Colon (tissue), 2 donors: ENCODE measurements around the gene MRPL57.
"Not testable (repeated sequence)": the region's sequence is repeated elsewhere in the genome, so short reads cannot be mapped to it uniquely, and the experiment has no call there.

Experiments
- FAIRE-seq: peaks from 2 replicates; lab custom pipeline; 2012; peaks lifted over from hg19 to GRCh38; lab: Jason Lieb, UNC
- donor health status: control.
- donor health status: control.

MRPL57 gene

DNA sequence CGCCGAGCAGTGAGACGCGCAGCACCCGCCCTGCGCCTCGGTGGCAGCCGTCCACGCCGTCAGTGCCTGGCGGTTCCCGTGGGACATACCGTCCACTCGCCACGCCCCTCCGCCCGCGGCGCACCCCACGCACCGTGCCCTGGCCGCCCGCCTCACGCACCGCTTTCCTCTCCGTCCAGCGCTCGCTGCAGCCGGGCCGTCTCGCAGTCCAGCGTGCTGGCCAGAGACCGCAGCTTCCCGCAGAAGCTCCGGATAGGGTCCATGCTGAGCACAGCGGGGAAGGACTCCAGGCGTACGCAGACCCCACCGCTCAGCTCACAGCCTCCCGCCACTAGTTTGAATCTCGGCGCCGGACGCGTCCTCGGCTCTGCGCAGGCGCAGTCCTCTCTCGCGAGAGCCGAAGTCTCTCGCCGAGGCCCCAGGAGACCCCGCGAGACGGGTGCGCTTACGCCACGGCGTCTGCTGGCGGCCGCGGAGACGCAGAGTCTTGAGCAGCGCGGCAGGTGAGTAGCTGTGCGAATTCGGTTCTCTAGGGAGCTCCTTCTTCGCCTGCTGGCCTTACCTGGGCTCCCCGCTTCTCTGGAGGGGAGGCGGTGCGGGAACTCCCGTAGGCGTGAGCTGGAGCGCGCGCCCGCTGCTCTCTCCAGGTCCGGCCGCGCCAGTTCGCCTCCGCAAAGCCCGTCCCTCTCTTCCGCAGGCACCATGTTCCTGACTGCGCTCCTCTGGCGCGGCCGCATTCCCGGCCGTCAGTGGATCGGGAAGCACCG lies at the start of gene MRPL57, which contains the start of gene SKA3:
Gene MRPL57, plus strand, starts transcription at position 444 of the 767 bp plus-strand sequence. Its CDS starts 259 bp downstream, at position 703.
Gene SKA3, minus strand, starts transcription at position 338 of the 767 bp plus-strand sequence. Its CDS starts 75 bp downstream, at position 263.
- FAIRE-seq, result no peak

DNA sequence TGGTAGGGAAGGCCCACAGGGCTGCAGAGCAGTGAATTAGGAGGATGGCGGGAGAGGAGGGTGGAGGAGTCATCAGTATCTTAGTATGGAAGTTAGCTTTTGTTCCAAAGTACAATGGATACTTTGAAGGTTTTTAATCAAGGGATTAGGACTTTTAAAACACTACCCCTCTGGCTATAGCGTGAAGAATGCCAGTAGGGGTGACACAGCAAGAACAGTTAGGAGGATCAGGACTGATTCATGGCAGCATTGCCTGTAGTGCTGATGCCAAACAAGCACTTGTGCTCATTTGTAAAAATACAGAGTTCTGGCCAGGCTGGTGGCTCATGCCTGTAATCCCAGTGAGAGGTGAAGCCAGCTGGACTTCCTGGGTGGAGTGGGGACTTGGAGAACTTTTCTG lies 46.3 kb upstream of the MRPL57 start:
- FAIRE-seq, result no peak

DNA sequence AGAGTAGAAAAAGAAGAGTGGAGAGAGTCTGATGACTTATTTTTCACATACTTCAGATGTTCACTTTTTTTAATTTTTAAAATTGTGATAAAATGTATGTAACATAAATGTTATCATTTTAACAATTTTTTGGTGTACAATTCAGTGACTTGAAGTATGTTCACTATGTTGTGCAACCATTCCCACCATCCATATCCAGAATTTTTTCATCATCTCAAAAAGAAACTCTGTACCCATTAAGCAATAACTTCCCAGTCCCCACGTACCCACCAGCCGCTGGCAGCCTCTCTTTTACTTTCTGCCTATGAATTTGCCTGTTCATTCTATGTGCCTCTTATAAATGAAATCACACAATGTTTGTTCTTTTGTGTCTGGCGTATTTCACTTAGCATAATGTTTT lies 43.4 kb upstream of the MRPL57 start:
- FAIRE-seq, result no peak

DNA sequence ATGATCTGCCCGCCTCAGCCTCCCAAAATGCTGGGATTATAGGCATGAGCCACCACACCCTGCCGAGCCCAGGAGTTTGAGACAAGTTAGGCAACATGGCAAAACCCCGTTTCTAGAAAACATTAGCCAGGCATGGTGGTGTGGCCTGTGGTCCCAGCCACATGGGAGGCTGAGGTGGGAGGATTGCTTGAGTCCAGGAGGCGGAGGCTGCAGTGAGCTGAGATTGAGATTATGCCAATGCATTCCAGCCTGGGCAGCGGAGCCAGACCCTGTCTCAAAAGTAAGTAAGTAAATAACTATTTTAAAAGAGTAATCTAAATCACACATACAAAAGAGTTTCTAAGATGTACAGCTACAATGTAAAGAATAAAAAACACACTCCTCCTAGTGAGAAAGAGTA lies 42.0 kb upstream of the MRPL57 start:
- FAIRE-seq, result no peak

DNA sequence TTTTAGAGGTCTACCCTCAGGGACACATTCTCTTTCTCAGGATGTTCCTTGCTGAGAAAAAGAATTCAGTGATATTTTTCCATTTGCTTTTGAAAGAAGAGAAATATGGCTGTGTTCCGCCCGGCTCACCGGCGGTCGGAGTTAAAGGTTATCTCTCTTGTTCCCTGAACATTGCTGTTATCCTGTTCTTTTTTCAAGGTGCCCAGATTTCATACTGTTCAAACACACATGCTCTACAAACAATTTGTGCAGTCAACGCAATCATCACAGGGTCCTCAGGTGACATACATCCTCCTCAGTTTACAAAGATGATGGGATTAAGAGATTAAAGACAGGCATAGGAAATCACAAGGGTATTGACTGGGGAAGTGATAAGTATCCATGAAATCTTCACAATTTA lies 40.6 kb upstream of the MRPL57 start:
- FAIRE-seq, result not testable (repeated sequence)

DNA sequence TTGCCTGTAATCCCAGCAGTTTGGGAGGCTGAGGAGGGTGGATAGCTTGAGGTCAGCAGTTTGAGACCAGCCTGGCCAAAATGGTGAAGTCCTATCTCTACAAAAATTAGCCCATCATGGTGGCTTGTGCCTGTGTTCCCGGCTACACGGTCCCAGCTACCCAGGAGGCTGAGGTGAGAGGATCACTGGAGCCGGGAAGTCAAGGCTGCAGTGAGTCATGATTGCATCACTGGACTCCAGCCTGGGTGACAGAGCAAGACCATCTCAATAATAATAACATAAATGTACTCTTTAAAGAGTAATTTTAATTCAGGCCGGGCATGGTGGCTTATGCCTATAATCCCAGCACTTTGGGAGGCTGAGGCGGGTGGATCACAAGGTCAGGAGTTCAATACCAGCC lies 38.8 kb upstream of the MRPL57 start:
- FAIRE-seq, result no peak

DNA sequence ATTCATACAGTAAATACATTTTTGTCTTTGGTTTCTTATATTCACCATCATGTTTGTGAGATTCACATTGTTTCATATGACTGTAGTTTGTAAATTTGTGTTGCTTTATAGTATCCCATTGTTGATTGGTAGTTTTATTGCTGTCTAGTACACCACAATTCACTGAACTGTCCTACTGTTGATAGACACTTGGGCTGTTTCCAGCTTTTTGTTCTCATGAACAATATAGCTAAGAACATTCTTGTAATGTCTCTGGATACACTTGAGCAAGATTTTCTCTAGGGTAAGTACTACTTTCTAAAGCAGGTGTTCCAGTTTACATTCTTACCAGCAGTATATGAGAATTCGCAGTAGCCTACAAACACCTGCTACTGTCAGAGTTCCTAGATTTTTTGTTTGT lies 37.9 kb upstream of the MRPL57 start:
- FAIRE-seq, result no peak

DNA sequence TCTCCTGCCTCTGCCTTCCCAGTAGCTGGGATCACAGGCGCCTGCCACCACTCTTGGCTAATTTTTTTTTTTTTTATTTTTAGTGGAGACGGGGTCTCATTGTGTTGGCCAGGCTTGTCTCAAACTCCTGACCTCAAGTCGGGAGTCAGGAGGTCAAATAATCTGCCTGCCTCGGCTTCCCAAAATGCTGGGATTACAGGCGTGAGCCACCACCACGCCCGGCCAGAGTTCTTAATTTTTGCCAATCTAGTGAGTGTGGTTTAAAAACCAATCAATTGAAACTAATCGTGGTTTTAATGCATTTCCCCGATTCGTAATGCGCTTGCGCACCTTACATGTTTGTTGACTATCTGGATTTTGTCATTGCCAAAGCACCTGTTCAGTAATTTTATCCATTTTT lies 37.1 kb upstream of the MRPL57 start:
- no peak for FAIRE-seq

DNA sequence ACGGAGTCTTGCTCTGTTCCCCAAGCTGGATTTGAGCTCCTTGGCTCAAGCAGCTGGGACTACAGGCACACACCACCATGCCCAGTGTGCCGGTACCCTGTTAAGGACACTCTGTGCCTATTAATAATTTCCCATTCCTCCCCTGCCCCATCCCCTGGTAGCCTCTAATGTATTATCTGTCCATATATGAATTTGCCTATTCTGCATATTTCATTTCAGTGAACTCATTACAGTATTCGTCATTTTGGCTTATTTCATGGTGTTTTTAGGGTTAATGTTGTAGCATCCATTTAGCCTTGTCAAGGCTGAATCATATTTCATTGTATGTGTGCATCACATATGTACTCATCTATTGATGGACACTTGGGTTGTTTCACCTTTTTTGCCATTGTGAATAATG lies 33.7 kb upstream of the MRPL57 start:
- no peak for FAIRE-seq

DNA sequence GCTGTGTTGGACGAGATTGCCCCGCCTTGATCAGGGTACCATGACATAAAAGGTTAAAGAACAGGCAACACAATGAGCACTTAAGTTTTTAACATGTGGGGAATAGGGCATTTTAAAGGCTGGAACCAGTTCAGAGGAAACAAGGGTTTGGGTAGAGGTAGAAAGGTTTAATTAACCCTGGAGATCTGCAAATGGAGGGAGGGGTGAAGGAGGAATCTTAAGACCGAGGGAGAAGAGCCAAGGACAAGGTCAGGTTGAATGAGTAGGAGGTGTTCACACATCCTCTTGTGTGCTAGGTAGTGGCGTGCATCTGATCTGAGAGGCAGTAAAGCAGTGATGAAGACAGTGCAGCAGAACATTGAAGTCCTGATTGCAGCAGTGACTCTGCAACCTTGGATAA lies 28.6 kb upstream of the MRPL57 start:
- no peak for FAIRE-seq

DNA sequence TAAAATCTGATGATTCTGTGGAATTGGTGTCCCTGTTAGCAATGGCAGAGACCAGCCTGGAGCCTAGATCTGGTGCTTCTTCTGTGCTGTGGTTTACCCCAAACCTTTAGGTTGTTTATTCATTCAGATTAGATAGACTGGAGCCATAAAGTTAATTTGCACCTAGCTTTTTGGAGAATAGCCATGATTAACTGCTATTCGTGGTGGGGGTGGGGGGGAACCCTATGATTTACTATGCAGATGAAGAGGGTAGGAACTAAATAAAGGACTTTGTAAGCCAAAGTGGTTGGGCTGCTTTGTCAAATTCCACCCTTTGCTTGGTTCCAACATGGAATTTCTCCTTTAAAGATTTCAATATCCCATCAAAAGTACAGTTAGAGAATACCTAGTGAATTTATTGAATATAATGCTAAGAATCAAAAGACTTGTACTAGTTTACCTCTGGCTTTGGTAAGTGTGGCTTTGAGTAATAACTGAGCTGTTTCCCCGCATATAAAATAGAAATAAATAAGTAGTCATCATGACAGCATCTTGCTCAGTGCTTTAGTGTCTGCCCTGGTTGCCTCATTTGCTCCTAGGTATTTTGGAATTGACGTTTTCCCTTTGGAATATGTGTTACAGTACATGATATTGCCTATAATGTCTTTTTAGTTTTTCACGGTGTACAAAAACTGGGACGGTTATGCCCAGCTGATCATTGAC lies 27.8 kb upstream of the MRPL57 start:
- no peak for FAIRE-seq

DNA sequence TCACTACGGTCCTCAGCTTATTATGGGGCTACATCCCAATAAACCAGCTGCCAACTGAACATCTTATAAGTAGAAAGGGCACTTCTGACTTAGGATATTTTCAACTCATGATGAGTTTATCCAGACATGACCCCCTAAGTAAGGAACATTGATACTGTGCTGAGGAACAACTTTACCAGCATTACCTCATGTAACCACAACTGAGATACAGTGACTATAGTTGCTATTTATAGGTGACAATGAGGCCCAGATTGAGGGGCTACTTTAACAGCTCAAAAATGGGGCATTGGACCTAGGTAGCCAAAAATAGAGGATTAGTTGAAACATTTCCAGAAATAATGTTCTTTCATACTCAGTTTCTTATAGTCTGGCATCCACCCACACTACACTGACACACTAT lies 26.9 kb upstream of the MRPL57 start:
- no peak for FAIRE-seq

DNA sequence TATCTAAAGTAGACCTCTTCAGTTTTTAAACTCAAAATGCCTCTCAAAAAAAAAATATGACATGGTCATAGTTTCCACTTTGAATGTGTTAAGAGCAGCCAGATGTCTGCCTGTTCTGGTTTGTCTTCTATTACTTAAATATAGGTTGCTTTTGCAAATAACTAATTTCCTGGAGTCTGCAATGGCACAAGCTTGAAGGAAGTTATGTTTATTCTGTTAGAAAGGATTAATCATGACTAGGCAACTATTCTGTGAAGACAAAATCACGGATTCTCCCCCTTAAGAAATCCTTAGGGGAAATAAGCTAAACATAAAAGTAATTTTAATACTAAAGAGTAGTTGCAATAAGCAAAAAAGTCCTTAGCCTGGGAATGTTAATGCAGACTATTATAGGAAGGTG lies 26.4 kb upstream of the MRPL57 start:
- FAIRE-seq, result no peak

DNA sequence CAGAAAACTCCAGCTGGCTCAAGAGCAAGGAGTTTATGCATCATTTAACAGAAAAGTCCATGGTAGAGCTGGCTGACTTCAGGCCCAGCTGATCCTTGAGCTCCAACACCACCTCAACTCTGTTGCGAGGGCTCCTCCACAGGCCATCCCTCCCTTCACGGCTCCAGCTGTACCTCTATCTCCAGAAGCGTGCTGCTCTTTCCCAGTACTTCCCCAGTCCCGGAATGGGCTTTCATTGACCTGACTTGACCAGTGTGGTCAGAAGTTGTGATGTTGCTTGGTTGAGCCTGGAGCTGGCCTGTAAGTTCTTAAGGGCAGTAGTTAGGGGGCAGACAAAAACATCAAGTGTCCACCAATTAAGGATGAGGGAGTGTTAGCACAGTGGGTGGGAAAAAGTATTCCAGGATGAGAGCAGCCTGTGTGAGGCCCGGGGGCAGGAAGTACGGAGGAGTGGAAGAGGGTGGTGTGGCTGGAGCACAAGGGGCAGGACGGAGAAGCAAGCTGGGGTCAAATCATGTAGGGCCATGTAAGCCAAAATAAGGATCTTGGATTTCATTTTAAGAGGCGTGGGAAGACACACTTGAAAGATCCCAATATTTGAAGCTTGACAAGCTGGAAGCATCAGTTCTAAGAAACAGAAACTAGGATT lies 24.1 kb upstream of the MRPL57 start:
- FAIRE-seq, result no peak

DNA sequence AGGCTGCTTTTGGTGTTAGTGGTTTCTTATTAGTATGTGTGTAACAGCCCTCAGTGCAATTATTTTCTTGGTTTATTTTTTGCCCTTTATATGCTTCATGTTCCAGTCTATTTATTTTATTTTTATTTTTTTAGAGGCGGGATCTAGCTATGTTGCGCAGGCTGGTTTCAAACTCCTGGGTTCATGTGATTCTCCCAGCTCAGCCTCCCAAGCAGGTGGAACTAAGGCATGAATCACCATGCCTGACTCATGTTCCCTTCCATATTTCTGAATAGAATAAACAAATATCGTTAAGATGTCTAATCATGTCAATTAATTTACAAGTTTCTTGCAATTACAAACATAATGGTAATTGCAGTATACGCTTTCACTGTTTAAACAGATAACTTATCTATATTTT lies 11.8 kb upstream of the MRPL57 start:
- FAIRE-seq, result no peak

DNA sequence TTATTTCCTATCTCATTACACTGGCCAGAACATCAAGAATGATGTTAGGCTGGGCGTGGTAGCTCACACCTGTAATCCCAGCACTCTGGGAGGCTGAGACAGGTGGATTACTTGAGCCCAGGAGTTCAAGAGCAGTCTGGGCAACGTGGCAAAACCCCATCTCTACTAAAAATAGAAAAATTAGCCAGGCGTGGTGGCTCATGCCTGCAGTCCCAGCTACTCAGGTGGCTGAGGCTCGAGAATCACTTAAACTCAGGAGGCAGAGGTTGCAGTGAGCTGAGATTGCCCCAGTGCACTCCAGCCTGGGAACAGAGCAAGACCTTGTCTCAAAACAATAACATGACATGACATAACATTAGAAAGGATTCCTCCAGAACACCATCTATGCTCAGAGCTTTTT lies 10.9 kb upstream of the MRPL57 start:
- not testable (repeated sequence) for FAIRE-seq

DNA sequence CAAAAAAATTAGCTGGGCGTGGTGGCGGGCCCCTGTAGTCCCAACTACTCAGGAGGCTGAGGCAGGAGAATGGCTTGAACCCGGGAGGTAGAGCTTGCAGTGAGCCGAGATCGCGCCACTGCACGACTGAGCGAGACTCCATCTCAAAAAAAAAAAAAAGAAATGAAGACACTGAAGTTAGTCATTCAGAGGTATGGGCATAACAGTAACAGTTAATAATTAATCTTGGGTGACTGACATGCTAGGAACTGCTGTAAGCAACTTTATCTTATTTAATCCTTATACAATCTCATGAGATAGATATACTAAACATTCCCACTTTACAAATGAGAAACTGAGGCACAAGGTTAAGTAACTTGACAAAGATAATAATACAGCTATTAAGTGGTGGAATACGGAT lies 5.0 kb upstream of the MRPL57 start:
- no peak for FAIRE-seq

DNA sequence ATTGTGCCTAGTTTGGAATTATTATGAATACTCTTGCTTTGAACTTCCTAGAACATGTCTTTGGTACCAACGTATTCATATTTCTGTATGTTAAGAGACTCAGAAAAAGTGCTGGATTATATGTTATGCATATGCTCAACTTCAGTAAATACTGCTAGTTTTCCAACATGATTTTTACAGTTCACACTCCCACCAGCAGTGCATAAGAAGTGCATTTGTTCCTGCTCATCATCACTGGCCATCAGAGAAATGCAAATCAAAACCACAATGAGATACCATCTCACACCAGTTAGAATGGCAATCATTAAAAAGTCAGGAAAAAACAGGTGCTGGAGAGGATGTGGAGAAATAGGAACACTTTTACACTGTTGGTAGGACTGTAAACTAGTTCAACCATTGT lies 2.7 kb upstream of the MRPL57 start:
- FAIRE-seq, result not testable (repeated sequence)

DNA sequence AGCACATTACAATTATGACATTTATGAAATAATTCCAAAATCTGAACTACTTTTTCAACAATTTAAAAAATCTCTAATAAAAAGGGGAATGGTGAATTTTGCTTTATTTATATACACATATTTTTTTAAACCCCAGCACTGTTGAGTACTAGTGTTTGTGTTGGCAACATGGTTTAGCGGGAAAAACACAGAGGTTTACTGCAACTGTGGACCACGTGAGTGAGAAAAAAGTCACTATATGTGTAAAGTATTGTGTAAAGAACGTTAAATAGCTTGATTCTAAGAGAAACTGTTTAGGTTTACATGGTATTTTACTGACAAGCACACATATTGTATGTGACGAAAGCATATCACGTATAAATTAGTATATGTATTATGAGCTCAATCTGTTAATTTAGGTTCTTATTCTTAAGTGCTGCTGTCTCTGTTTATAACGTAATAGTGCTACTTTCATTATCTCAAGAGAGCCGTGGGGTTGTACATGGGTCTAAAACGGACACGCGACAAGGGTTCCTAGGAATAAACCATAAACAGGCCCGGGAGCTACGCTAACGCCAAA lies 723 bp upstream of the MRPL57 start:
- FAIRE-seq, result no peak

DNA sequence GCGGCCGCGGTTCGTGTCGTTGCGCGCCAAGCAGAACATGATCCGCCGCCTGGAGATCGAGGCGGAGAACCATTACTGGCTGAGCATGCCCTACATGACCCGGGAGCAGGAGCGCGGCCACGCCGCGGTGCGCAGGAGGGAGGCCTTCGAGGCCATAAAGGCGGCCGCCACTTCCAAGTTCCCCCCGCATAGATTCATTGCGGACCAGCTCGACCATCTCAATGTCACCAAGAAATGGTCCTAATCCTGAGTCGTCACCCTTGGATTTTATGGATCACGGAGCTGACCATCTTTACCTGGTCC lies 475 bp downstream of the MRPL57 start:
- FAIRE-seq, result no peak

DNA sequence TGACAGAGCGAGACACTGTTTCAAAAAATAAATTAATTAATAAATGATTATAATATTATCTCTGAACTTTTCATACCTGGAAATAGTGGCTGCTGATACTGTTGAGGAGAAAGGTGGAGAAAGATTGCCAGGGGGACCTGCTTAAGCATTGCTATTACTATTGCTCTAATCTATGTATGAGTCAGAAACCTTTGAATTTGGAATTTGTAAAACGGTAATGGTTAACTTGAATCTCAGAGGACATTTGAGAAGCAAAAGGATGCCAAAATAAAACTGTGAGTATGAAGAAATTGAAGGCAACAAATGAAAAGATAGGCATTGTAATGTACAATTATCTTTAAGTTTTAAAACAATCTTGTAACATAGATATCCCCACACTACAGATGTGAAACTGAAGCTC lies 5.2 kb downstream of the MRPL57 start:
- FAIRE-seq, result no peak

DNA sequence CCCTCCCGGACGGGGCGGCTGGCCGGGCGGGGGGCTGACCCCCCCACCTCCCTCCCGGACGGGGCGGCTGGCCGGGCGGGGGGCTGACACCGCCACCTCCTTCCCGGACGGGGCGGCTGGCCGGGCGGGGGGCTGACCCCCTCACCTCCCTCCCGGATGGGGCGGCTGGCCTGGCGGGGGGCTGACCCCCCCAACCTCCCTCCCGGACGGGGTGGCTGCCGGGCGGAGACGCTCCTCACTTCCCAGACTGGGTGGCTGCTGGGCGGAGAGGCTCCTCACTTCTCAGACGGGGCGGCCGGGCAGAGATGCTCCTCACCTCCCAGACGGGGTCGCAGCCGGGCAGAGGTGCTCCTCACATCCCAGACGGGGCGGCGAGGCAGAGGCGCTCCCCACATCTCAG lies 10.0 kb downstream of the MRPL57 start:
- FAIRE-seq, result not testable (repeated sequence)

DNA sequence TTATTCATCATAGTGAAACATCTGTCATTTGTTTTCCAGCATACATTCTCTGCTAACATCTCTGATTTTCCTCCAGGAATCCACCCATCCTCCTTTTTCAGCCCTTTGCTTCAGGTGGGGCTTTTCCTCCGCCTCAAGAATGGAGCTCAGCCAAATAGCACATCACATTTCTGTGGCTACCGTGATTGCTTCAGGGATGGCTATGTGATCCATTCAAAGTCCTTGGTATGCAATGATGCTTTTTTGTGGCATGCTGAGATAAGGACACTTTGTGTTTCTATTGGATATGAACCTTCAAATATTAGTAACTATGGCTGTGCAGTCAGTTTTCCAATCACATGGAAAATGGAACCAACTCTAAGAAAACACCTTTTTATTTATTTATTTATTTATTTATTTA lies 18.3 kb downstream of the MRPL57 start:
- not testable (repeated sequence) for FAIRE-seq
